Karpas-422 (cell line): ENCODE measurements around the gene AZU1. TPM values are rescaled to one million over a fixed set of nuclear protein-coding genes. Genes with fewer than 3 reads are reported as not detected.

Experiments used
- DNase-seq: peaks from one replicate; pipeline ENCODE4 v3.0.0-alpha.2; 2015
- H2AFZ ChIP-seq: fragments of 200-600 bp; sonication (generic); 2 replicates; pipeline ENCODE4 v1.6.1; 2014; ENCODE audit warnings: antibody characterized with exemption, low read length, mixed read lengths
- H3K27ac ChIP-seq: fragments of 200-600 bp; sonication (generic); 2 replicates; pipeline ENCODE4 v1.5.1; 2014; ENCODE audit warnings: mild to moderate bottlenecking, low read length, moderate library complexity
- H3K27me3 ChIP-seq: fragments of 200-600 bp; sonication (generic); 2 replicates; pipeline ENCODE4 v1.6.1; 2014; ENCODE audit warnings: low read length, mixed read lengths
- H3K36me3 ChIP-seq: fragments of 200-600 bp; sonication (generic); 2 replicates; pipeline ENCODE4 v1.6.1; 2014; ENCODE audit warnings: low read length, mixed read lengths; ENCODE audit not compliant: insufficient read depth
- H3K4me1 ChIP-seq: fragments of 200-600 bp; sonication (generic); 2 replicates; pipeline ENCODE4 v1.6.1; 2014; ENCODE audit warnings: mild to moderate bottlenecking, low read length, mixed read lengths
- H3K4me2 ChIP-seq: fragments of 200-600 bp; sonication (generic); 2 replicates; pipeline ENCODE4 v1.6.1; 2014; ENCODE audit warnings: low read length, low read depth, mild to moderate bottlenecking; ENCODE audit not compliant: poor library complexity, severe bottlenecking
- H3K4me3 ChIP-seq: fragments of 200-600 bp; sonication (generic); 2 replicates; pipeline ENCODE4 v1.5.1; 2014; ENCODE audit warnings: mild to moderate bottlenecking, antibody characterized with exemption, low read length, mixed read lengths
- H3K79me2 ChIP-seq: fragments of 200-600 bp; sonication (generic); 2 replicates; pipeline ENCODE4 v1.6.1; 2014; ENCODE audit warnings: mild to moderate bottlenecking, low read length, mixed read lengths
- H3K9ac ChIP-seq: fragments of 200-600 bp; sonication (generic); 2 replicates; pipeline ENCODE4 v1.6.0; 2014; ENCODE audit warnings: low read length
- H3K9me2 ChIP-seq: fragments of 200-600 bp; sonication (generic), shearing (Covaris generic); replicated peaks from 2 replicates; pipeline ENCODE4 v1.6.0; 2014; ENCODE audit warnings: mild to moderate bottlenecking, low read length, moderate library complexity; ENCODE audit not compliant: insufficient read depth
- H3K9me3 ChIP-seq: fragments of 300-700, 200-600 bp; sonication (generic); 2 replicates; pipeline ENCODE4 v1.6.1; 2014; ENCODE audit warnings: low read length, mixed read lengths
- H4K20me1 ChIP-seq: fragments of 200-600 bp; sonication (generic); 2 replicates; pipeline ENCODE4 v1.6.1; 2014; ENCODE audit warnings: mild to moderate bottlenecking, antibody characterized with exemption, low read length, low read depth; ENCODE audit not compliant: insufficient read depth
- total RNA-seq: library from RNA; depleted of rRNA; stranded (reverse); fragments of >200 nt; shearing (Covaris generic); gene quantifications from 2 replicates; pipeline ENCODE4 v1.2.3, GENCODE V29; 2014; ENCODE audit warnings: low replicate concordance

AZU1 gene
- total RNA-seq, 1 experiment from 2014 or later, result not detected

- Histone ChIP-seq H3K4me1 (no peaks in the 10 kb centered on the region), H3K9ac (no peak overlapping the region), H3K27ac (no peak overlapping the region), H4K20me1 (peaks cover 18% of the 10 kb centered on the region), H3K4me3 (no peak overlapping the region), H2AFZ (no peak overlapping the region), H3K4me2 (no peak overlapping the region), H3K9me2 (no peaks in the 10 kb centered on the region; the same call in 1 of the 2 replicates), H3K27me3 (no peaks in the 10 kb centered on the region), H3K9me3 (no peaks in the 10 kb centered on the region), H3K79me2 (no peaks in the 10 kb centered on the region), H3K36me3 (peaks cover 28% of the 10 kb centered on the region)
- DNase-seq, result no peak
Measured at GRCh38 chr19:812049-812746, 15.4 kb upstream of the AZU1 start.

DNA sequence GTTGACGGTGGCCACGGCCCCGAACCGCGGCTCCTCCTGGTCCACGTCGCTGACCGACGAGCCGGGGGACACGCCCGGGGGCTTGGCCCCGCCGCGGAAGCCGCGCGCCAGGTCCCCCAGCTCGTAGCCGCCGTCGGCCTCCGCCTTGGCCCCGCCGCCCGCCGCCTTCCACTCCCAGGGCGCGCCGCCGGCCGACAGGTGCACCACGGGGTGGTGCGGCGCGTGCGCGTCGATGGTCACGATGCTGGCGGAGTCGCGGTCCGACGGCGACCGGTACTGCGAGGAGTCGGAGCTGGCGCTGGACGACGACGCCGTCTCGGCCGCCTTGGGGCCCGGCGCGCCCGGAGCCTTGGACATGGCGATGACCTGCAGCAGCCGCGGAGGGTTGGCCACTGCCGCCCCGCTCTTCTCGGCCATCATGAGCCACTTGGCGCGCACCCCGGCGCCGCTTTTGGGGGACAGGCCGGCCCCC is 14.9 kb upstream of the AZU1 start:
- Histone ChIP-seq H3K36me3 (peaks cover 22% of the 10 kb centered on the region), H3K79me2 (no peaks in the 10 kb centered on the region), H4K20me1 (peaks cover 12% of the 10 kb centered on the region), H3K27ac (no peak overlapping the region), H3K9ac (no peak overlapping the region), H2AFZ (no peak overlapping the region), H3K4me3 (no peak overlapping the region), H3K27me3 (no peaks in the 10 kb centered on the region), H3K4me1 (no peaks in the 10 kb centered on the region), H3K9me2 (no peaks in the 10 kb centered on the region; the same call in 1 of the 2 replicates), H3K9me3 (no peaks in the 10 kb centered on the region), H3K4me2 (no peak overlapping the region)
- no peak for DNase-seq

GRCh38 chr19:813219-814151 is 14.2 kb upstream of the AZU1 start:
- no peak for DNase-seq
- Histone ChIP-seq H3K4me2 (no peak overlapping the region), H3K36me3 (peaks cover 19% of the 10 kb centered on the region), H4K20me1 (peaks cover 8% of the 10 kb centered on the region; the same call in 1 of the 2 replicates), H3K79me2 (no peaks in the 10 kb centered on the region), H3K27ac (no peak overlapping the region), H2AFZ (no peak overlapping the region), H3K4me1 (no peaks in the 10 kb centered on the region), H3K27me3 (no peaks in the 10 kb centered on the region), H3K9me3 (no peaks in the 10 kb centered on the region), H3K4me3 (no peak overlapping the region), H3K9me2 (no peaks in the 10 kb centered on the region; the same call in 1 of the 2 replicates), H3K9ac (no peak overlapping the region)

GRCh38 chr19:814152-815078 is 13.2 kb upstream of the AZU1 start:
- no peaks in the 10 kb centered on the region for H3K9me3 ChIP-seq
- no peaks in the 10 kb centered on the region for H3K79me2 ChIP-seq
- peaks cover 6% of the 10 kb centered on the region; the same call in 1 of the 2 replicates for H4K20me1 ChIP-seq
- H3K36me3 ChIP-seq, result peaks cover 19% of the 10 kb centered on the region
- H3K9ac ChIP-seq, result no peak overlapping the region
- H3K27me3 ChIP-seq, result no peaks in the 10 kb centered on the region
- no peak for DNase-seq
- no peaks in the 10 kb centered on the region; the same call in 1 of the 2 replicates for H3K9me2 ChIP-seq
- H3K4me2 ChIP-seq, result no peak overlapping the region
- no peak overlapping the region for H3K4me3 ChIP-seq
- H3K27ac ChIP-seq, result no peak overlapping the region
- no peaks in the 10 kb centered on the region for H3K4me1 ChIP-seq
- no peak overlapping the region for H2AFZ ChIP-seq

GRCh38 chr19:815079-815774 is 12.4 kb upstream of the AZU1 start:
- Histone ChIP-seq H3K4me1 (no peaks in the 10 kb centered on the region), H3K9ac (no peak overlapping the region), H2AFZ (no peak overlapping the region), H4K20me1 (no peaks in the 10 kb centered on the region), H3K79me2 (no peaks in the 10 kb centered on the region), H3K4me2 (no peak overlapping the region), H3K27ac (no peak overlapping the region), H3K36me3 (peaks cover 11% of the 10 kb centered on the region; the same call in 1 of the 2 replicates), H3K9me2 (no peaks in the 10 kb centered on the region; the same call in 1 of the 2 replicates), H3K27me3 (no peaks in the 10 kb centered on the region), H3K4me3 (no peak overlapping the region), H3K9me3 (no peaks in the 10 kb centered on the region)
- DNase-seq, result no peak

DNA sequence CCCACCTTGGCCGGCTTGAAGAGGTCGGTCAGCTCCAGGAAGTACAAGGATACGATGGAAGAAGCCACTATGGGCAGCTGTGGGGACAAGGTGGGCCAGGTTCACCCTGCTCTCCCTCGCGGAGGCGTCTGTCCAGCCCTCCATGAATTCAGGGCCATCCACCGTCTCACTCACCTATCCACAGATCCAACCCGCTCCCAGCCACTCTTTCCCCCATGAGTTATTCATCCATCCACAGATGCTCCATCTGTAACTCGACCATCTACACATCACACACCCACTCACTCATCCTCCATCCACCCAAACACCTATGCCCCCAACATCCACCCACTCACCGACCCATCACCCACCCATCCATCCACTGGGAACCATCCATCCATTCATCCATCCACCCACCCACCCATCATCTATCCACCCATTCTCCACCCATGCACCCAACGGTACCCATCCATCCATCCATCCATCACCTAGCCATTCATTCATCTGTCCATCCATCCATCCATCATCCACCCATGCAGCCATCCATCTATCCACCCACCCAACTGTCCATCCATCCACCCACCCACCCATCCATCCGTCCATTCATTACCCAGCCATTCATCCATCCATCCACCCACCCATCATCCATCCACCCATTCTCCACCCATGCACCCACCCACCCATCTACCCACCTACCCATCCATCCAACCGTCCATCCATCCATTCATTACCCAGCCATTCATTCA is 11.7 kb upstream of the AZU1 start:
- Histone ChIP-seq H3K9me2 (no peaks in the 10 kb centered on the region; the same call in 1 of the 2 replicates), H3K9me3 (no peaks in the 10 kb centered on the region), H4K20me1 (no peaks in the 10 kb centered on the region), H3K4me3 (no peak overlapping the region), H3K4me1 (no peaks in the 10 kb centered on the region), H3K27ac (no peak overlapping the region), H3K27me3 (no peaks in the 10 kb centered on the region), H3K4me2 (no peak overlapping the region), H3K9ac (no peak overlapping the region), H3K79me2 (no peaks in the 10 kb centered on the region), H3K36me3 (peaks cover 5% of the 10 kb centered on the region; the same call in 1 of the 2 replicates), H2AFZ (no peak overlapping the region)
- no peak for DNase-seq

DNA sequence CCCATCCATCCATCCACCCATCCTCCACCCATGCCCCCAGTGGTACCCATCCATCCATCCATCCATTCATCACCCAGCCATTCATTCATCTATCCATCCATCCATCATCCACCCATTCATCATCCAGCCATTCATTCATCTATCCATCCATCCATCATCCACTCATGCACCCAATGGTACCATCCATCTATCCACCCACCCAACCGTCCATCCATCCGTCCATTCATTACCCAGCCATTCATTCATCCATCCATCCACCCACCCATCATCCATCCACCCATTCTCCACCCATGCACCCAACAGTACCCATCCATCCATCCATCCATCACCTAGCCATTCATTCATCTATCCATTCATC is 11.2 kb upstream of the AZU1 start:
- Histone ChIP-seq H3K27me3 (no peaks in the 10 kb centered on the region), H3K79me2 (no peaks in the 10 kb centered on the region), H3K4me2 (no peak overlapping the region), H3K4me3 (no peak overlapping the region), H3K36me3 (peaks cover 5% of the 10 kb centered on the region; the same call in 1 of the 2 replicates), H3K27ac (no peak overlapping the region), H2AFZ (no peak overlapping the region), H3K4me1 (no peaks in the 10 kb centered on the region), H3K9ac (no peak overlapping the region), H4K20me1 (no peaks in the 10 kb centered on the region), H3K9me3 (no peaks in the 10 kb centered on the region), H3K9me2 (no peaks in the 10 kb centered on the region; the same call in 1 of the 2 replicates)
- no peak for DNase-seq
